NCI-H2107 treated with DMSO at 0.1 percent for 48 hours (cell line): ENCODE measurements around the gene ORM2.
"Not testable (repeated sequence)": the region's sequence is repeated elsewhere in the genome, so short reads cannot be mapped to it uniquely, and the experiment has no call there.

Source experiments
- DNase-seq: peaks from one replicate; lab custom pipeline; 2025; ENCODE audit not compliant: unreplicated experiment; lab: John Stamatoyannopoulos, UW

The ORM2 gene

DNA sequence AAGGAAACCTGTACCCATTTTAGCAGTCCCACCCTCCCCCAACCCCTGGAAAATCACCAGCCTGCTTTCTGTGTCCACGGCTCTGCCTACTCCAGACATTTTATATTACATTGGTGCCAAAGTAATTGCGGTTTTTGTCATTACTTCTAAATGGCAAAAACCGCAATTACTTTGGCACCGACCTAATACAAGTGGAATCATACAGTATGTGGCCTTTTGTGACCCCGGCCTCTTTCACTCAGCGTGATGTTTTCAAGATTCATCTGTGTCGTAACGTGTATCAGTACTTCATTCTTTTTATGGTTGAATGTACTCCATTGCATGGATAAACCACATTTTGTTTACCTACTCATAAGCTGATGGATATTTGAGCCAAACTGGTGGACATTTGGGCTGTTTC is 16.5 kb upstream of the ORM2 start:
- no peak for DNase-seq

DNA sequence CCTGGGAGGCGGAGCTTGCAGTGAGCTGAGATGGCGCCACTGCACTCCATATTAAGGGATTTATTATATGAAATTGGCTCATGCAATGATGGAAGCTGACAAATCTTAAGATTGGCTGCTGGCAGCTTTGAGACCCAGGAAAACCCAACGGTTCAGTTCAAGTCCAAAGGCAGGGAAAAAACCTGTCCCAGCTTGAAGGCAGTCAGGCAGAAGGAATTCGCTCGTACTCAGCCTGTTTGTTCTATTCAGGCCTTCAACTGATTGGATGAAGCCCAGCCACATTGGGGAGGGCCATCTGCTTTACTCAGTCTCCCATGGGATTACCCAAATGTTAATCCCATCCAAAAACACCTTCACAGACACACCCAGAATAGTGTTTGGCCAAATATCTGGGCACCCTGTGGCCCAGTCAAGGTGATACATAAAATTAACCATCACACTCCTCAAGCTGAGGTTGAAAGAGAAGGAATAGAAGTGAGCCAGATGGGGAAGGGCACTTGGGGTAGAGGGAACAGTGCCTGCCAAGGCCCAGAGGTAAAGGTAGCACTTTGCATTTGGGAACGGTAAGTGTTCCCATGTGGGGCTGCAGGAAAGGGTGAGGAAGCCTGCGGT is 15.3 kb upstream of the ORM2 start:
- DNase-seq = no peak

DNA sequence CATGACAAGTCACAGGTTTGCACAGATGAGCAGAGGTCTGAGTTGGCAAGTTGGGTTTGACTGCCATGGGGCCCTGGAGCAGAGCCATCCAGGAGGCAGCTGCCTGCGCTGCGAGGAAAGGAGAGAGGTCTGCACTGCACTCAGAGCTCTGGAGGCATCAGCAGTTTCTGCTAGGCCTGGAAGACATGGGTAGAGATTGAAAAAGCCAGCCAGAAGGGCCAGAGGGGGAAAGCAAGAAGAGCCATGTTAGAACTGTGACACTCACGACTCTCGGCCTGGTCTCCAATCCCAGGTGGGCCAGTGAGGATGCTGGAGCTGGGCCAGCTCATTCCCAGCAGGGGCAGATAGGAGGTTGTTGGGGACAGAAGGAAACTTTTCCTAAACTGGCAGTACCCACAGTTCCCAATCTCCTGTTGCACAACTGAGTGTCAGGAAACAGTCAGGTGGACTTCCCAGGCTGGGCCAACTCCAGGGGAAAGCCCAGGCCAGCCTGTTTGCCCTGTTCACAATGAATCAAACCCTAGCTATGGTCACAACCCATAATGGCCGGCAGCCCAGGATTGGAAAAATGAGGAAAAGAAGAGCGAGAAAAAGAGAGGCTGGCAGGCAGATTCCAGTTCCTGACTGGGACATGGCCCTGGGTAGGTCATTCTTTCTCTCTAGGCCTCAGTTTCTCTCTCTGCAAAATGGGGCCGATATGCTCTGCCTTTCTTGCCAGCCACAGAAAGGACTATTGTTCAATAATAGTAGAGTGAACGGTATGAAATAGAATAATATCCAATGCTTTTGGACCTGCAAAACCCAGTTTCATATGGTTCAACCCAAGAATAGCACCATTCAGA is 14.6 kb upstream of the ORM2 start:
- DNase-seq = no peak

DNA sequence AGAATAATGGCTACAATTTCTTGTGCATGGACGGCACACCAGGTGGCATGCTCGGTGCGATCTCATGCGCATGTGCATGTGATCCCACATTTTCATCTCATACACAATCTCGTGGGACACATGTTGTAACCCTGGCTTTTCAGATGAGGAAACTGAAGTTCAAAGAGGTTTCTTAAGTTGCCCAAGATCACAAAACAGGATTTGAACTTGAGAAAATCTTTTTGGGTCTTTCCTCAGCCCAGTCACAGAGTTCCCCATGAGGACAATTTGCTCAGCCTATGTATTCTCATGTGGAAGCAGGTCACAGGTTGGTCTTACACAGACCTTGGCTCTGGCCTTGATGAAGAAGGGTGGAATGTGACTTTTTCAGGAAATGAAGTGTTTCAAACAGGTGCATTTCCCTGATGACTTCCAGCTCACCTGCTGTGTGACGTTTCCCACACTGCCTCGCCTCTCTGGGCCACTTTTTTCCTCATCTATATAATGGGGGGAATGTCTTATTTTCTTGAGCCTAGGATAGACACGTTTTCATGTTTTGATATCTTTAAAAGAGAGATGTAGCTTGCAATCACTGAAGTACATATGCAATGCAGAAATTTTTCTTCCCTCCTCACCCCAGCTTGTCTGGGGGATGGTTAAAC is 13.8 kb upstream of the ORM2 start:
- DNase-seq = no peak

DNA sequence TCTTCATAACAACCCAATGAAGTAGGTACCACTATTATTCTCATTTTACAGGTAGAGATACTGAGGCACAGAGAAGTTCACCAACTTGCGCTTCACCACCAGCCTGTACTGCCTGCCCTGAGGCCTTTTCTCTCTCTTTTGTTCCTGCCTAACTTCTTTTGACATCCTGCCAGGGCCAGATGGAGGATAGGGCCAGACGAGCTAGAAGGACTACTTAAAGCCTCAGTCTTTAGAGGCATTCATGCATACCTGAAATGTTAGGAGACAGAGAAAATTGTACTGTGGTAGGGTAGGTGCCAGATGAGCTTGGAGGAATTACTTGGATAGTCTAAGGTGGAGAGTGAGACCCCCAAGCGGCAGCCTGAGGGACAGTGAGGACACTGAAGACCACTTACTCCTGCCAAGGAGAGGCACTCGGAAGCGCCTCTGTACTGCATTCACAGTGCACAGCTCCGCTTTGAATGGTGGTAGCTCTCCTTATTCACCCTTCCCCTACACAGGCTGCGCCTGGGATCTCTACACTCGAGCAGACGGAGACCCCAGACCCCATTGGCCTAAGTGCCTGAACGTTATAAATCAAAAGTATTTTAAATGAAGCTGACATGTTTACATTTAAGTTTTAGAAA is 13.0 kb upstream of the ORM2 start:
- no peak for DNase-seq

DNA sequence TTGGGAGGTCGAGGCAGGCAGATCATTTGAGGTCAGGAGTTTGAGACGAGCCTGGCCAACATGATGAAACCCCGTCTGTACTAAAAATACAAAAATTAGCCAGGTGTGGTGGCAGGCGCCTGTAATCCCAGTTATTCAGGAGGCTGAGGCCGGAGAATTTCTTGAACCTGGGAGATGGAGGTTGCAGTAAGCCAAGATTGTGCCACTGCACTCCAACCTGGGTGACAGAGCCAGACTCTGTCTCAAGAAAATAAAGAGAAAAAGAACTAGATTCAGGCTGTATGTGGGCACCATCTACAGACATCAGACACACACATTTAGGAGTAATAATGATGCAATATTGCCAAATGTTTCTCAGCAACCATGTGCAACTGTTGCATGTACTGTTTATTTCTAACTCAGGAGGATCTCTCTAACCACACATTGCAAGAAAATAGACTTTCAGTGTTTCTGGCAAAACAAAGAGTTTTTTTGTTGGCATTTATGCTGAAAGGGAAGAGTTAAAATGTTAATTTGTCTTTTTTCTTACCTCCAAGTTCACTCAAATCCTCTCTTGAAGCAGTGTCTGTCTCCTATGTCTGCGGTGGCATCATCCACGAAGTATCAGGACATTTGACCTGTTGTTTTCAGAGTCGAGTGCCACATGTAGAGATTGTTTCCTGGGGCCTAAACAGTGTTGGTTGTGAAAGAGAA is 11.9 kb upstream of the ORM2 start:
- no peak for DNase-seq

DNA sequence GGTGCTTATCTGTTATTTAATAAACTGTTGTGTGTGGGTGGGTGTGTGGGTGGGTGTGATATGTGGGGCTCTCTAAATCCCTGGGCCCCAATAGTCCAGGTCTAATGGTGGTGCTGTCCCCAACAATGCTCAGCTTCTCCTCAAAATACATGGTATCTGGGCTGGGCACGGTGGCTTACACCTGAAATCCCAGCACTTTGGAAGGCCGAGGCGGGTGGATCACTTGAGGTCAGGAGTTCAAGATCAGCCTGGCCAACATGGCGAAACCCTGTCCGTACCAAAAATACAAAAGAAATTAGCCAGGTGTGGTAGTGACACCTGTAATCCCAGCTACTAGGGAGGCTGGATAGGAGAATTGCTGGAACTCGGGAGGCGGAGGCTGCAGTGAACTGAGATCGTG is 11.3 kb upstream of the ORM2 start:
- DNase-seq = no peak

DNA sequence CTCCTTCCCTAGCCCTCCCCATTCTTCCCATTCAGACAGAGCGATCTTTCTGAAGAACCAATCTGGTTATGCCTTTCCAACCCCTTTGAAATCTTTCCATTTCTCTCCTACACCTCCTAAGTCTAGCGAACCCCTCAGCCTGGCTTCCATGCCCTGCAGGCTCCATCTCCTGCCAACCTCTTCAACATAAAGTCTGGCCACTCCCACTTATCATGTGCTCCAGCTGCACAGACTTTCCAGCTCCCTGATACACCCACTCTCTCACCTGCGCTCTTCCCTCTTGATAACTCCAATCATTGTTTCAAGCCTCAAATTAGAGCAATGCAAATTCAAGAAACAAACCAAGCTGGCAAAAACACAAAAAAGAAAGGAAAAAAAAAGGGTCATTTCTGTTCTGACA is 10.5 kb upstream of the ORM2 start:
- peak; percentile 4 for DNase-seq

DNA sequence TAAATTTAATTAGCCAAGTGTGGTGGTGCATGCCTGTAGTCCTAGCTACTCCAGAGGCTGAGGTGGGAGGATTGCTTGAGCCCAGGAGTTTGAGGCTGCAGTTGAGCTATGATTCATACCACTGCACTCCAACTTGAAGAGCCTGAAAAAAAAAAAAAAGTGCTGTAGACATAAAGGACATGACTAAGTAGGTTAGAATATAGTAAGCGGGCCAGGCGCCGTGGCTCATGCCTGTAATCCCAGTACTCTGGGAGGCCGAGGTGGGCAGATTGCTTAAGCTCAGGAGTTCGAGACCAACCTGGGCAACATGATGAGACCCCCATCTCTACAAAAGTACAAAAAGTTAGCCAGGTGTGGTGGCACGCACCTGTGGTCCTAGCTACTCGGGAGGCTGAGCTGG is 9.0 kb upstream of the ORM2 start:
- DNase-seq = not testable (repeated sequence)

DNA sequence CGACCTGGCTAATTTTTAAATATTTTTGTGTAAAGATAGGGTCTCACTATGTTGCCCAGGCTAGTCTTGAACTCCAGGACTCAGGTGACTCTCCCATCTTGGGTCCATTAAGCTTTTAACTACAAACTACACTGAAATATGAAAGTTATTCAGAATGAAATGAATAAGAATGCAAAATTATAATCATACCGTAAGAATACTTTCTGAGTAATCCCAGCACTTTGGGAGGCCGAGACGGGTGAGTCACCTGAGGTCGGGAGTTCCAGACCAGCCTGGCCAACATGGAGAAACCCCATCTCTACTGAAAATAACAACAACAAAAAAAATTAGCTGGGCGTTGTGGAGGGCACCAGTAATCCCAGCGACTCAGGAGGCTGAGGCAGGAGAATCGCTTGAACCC is 7.9 kb upstream of the ORM2 start:
- DNase-seq = no peak

DNA sequence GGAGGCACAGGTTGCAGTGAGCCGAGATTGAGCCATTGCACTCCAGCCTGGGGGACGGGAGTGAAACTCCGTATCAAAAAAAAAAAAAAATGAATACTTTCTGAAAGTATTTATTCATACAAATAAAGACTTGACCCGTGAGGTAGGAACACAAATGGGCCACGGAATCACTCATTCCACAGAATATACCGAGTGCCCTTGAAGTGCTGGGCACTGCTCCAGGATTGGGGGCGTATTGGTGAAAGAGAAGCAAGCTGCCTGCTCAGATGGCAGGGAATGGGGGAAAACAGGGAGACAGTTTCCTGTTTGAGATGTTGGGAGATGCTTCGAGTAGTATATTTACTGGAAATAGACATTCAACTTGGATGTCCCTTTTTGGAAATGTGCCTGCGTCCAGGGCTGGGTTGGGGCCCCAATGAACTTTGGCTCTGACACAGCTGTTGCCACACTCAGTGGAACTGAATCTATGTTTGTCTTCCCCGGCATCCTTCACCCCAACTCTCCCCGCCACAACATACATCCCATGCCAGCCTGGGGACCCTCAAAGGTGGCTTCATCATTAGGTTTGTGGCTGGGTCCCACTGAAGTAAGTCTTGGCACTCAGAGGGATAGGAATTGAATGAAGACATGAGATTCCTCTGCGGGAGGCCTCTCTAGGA is 7.4 kb upstream of the ORM2 start:
- not testable (repeated sequence) for DNase-seq

DNA sequence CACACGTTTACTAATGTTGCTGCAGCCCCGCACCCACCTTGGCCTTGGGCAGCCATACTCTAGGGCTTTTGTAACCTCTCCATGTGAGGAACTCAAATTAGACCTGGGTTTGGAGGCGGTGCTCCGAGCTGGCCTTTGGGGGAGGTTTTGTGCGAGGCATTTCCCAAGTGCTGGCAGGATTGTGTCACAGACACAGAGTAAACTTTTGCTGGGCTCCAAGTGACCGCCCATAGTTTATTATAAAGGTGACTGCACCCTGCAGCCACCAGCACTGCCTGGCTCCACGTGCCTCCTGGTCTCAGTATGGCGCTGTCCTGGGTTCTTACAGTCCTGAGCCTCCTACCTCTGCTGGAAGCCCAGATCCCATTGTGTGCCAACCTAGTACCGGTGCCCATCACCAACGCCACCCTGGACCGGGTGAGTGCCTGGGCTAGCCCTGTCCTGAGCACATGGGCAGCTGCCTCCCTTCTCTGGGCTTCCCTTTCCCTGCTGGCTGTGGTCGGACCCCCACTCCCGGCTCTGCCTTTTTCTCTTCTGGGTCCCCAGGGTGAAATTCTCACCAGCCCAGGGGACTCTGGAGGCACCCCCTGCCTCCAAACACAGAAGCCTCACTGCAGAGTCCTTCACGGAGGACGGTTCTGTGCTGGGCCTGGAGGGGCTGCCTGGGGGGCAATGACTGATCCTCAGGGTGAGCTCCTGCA is 6.7 kb upstream of the ORM2 start, which contains the start of gene ORM1:
Gene ORM1 (plus strand): TSS at position 268 of the 701 bp plus-strand sequence. CDS start 36 bp downstream, at position 304.
- not testable (repeated sequence) for DNase-seq

DNA sequence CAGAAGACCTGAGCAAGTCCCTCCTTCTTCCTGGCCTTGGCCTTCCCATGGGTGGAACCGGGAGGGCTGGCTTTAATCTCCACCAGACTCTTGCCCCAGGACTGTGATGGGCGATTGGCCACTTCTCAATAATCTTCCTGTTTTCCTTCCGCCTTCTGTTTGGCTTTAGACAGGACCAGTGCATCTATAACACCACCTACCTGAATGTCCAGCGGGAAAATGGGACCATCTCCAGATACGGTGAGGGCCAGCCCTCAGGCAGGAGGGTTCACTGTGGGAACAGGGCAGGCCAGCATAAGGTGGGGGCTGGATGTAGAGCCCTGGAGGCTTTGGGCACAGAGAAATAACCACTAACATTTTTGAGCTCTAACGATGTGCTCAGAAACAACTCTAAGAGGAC is 5.8 kb upstream of the ORM2 start:
- DNase-seq = not testable (repeated sequence)

DNA sequence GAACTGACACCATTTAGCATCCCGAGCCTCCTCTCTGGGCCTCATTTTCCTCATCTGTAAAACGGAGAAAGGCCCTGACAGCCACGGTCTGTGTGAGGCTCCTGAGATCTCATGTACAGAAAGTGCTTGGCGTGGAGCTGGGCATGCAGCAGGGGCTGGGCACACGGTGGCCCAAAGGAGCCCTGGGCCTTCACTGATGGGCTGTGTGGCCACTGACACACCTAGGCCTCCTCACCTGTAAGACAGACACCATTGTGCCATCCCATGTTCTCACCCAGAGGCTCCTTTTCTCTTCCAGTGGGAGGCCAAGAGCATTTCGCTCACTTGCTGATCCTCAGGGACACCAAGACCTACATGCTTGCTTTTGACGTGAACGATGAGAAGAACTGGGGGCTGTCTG is 5.2 kb upstream of the ORM2 start:
- no peak for DNase-seq

DNA sequence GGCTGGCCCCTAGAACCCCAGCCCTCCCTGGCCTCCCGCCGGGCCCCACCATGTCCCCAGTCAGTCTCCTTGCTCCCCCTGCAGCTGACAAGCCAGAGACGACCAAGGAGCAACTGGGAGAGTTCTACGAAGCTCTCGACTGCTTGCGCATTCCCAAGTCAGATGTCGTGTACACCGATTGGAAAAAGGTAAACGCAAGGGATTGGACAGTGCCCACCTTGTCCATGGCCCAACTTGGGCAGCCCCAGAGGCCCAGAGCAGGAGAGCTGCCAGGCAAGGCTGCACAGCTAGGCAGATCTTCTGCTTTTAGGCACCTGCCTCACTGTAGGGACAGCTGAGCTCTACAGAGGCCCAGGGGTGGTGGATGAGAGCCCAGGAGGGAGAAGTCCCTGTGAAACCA is 4.7 kb upstream of the ORM2 start:
- not testable (repeated sequence) for DNase-seq

DNA sequence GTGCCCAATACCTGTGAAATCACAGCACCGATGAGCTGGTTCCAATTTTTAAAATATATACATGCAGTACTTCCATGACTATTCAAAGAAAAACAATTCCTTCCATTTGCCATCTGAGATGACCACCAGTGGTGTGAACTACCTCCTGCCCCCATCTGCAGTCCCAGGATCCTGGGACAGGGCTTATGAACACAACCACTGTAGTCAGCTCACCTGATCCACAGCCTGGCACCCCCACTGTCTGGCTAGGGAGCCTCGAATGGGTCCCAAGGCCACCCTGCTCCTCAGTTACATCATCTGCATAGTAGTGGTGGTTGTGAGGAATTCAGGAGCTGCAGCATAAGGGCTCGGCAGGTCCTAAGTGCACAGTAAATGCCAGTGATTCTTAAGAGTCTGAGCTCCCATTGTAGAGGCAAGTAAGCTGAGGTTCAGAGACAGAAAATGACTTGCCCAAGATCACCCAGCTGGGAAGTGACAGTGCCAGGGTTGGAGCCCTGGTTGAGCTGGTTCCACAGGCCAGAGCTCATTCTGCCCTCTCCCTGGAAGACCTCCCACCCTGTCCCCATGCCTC is 3.9 kb upstream of the ORM2 start:
- not testable (repeated sequence) for DNase-seq

DNA sequence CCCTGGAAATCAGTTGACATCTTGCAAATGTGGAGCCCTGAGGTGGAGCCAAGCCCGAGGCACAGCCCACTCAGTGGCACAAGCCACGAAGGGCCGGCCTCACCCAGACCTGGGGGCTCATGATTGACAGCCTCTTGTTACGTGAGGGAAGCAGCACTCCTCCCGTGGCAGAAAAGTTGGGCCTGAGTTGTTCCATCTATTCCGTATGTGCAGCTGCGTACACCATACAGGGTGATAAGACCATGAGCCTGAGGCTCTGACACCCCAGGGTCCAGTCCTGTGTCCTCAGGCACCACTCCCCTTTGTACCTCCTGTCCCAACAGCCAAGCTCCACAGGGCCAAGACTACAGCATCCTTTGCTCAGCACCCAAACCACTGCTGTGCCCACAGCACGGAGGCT is 1.9 kb upstream of the ORM2 start:
- no peak for DNase-seq

DNA sequence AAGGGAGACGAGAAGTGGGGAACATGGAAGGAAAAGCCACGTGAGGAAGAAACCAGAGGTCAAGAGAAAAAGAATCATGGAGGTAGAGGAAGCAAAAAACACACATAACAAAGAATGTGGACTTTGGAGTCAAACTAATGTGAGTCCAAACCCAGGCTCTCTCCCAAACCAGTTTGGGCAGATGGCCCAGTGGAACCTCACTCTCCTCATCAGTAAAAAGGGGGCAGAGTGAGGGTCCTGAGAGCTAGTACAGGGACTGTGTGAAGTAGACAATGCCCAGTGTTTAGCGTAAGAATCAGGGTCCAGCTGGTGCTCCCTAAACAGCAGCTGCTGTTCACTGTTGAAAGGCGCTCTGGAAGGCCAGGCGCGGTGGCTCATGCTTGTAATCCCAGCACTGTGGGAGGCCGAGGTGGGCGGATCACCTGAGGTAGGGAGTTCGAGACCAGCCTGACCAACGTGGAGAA is 1.3 kb upstream of the ORM2 start:
- not testable (repeated sequence) for DNase-seq

DNA sequence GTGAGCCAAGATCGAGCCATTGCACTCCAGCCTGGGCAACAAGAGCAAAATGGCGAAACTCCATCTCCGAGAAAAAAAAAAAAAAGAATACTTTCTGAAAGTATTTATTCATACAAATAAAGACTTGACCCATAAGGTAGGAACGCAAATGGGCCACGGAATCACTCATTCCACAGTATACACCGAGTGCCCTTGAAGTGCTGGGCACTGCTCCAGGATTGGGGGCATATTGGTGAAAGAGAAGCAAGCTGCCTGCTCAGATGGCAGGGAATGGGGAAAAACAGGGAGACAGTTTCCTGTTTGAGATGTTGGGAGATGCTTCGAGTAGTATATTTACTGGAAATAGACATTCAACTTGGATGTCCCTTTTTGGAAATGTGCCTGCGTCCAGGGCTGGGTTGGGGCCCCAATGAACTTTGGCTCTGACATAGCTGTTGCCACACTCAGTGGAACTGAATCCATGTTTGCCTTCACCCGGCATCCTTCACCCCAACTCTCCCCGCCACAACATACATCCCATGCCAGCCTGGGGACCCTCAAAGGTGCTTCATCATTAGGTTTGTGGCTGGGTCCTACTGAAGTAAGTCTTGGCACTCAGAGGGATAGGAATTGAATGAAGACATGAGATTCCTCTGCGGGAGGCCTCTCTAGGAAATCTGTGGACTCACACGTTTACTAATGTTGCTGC is 588 bp upstream of the ORM2 start:
- DNase-seq = not testable (repeated sequence)
